AG04449 (cell line): ENCODE data around the gene MED13L.

ENCODE experiments used
- CTCF ChIA-PET: fragments of 350-600 bp; formaldehyde crosslinking; extraction: SDS; loops from one replicate; lab custom pipeline; 2021; ENCODE audit warnings: antibody characterized with exemption; lab: Yijun Ruan, JAX
- POLR2A ChIA-PET: fragments of 400-600, 350-600 bp; formaldehyde crosslinking; extraction: SDS; loops from one replicate; lab custom pipeline; 2020; ENCODE audit warnings: antibody characterized with exemption, inconsistent platforms; lab: Yijun Ruan, JAX
- DNase-seq: peaks from one replicate; pipeline ENCODE4 v3.0.0-alpha.2; 2010; ENCODE audit warnings: low read depth, low spot score
- H3K4me3 ChIP-seq: 2 replicates; pipeline ENCODE4 v1.5.1; 2011; ENCODE audit warnings: low read depth, mild to moderate bottlenecking, control low read depth, low read length
- CTCF ChIP-seq: IDR thresholded peaks from one replicate; pipeline ENCODE4 v1.5.1; 2011; ENCODE audit warnings: mild to moderate bottlenecking, moderate library complexity, low read length, control low read depth, inconsistent platforms; ENCODE audit not compliant: insufficient read depth; ENCODE audit errors: missing control alignments

The MED13L gene

GRCh38 chr12:116265351-116266147, 11.9 kb downstream of the MED13L start:
- H3K4me3 ChIP-seq, result no peak overlapping the region
- CTCF ChIA-PET, result interaction anchor here (1.2 to 3.2 kb wide), 7 partner anchors 11 to 267 kb away, joined by 3 to 7 read pairs (median 3); no protein-coding TSS in a partner anchor
- no peak for TF ChIP-seq CTCF
- DNase-seq, result no peak
- POLR2A ChIA-PET, result interaction anchor here (1.0 kb wide), 1 partner anchor 121 kb away, joined by 3 read pairs; no protein-coding TSS in a partner anchor

- H3K4me3 ChIP-seq, result no peak overlapping the region
- TF ChIP-seq CTCF, result no peak
- ChIA-PET CTCF (interaction anchor here (0.9 to 3.2 kb wide), 6 partner anchors 14 to 281 kb away, joined by 3 to 7 read pairs (median 3); no protein-coding TSS in a partner anchor), POLR2A (interaction anchor here (0.7 kb wide), 1 partner anchor 428 kb away, joined by 3 read pairs; no protein-coding TSS in a partner anchor)
- DNase-seq, result no peak
Observed at GRCh38 chr12:116264525-116265070, 12.9 kb downstream of the MED13L start.

DNA sequence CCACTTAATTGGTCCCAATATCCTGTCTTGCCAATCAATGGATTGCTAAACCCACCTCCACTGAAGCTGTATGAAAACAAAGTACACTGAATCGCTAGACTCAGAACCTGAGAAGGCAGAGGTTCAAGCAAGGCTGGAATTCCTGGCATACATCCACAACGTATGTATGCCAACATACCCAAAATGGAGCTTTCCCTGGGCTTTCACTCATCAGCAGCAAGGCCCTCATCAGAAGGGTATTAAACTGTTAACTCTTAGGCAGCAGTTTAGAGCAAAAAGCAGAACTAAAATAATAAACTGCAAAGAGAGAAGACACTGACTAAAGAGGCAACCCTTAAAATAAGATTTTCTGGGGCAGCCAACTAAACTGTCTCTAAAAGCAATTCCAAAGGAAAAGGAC, 13.6 kb downstream of the MED13L start:
- no peak for DNase-seq
- TF ChIP-seq CTCF, result no peak
- no peak overlapping the region for H3K4me3 ChIP-seq
- CTCF ChIA-PET, result interaction anchor here (0.9 to 3.2 kb wide), 6 partner anchors 14 to 282 kb away, joined by 3 to 7 read pairs (median 3); no protein-coding TSS in a partner anchor
- POLR2A ChIA-PET, result no interaction called here

DNA sequence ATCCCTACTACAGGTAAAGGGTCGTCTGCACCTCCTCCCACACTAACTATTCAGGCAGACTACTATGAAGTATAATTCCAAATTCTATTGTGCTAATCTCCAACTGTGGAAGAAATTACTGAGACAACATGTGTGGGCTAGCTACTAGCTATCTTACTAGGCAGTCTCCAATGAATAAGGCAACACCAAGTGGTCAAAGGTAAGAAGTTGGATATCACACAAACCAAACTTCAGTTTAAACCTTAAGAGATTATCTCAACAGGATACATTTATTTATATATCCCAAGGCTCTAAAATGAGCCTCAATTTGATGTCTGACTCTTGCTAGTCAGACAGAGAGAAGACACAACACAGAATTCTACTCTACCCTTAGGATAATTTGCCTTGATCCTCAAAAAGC, 14.1 kb downstream of the MED13L start:
- no peak for TF ChIP-seq CTCF

DNA sequence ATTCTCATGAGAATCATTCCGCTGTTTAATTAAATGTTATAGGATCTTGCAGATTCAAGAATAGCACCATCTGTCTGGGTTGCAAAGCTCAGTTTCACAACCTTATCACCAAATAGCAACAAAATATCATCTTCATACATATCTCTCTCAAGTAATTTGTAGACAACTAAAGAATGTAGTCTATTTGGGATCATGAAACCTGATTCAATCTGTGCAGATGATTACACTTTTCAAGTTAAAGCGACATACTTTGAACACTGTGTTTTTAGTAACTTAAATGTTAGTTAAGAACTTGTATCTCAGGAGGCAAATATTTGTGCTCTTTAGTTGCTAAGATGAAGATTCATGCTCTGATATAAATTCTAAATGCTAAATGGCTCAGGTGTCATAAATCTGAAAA, 14.8 kb downstream of the MED13L start:
- POLR2A ChIA-PET, result no interaction called here

More for the DNA sequence above, 14.1 kb downstream of the MED13L start:
- H3K4me3 ChIP-seq, result no peak overlapping the region
- no peak for DNase-seq
- POLR2A ChIA-PET, result no interaction called here
- CTCF ChIA-PET, result interaction anchor here (1.1 to 3.2 kb wide), 3 partner anchors 16 to 282 kb away, joined by 3 to 7 read pairs (median 3); no protein-coding TSS in a partner anchor

More for the DNA sequence above, 14.8 kb downstream of the MED13L start:
- CTCF ChIA-PET, result interaction anchor here (1.1 to 1.9 kb wide), 2 partner anchors 194 to 264 kb away, joined by 3 to 4 read pairs; no protein-coding TSS in a partner anchor
- DNase-seq, result no peak
- H3K4me3 ChIP-seq, result no peak overlapping the region
- TF ChIP-seq CTCF, result no peak
